HepG2 (cell line): ENCODE results near the gene CEACAM3. TPM values are rescaled to one million over a fixed set of nuclear protein-coding genes. Genes with fewer than 3 reads are reported as not detected.

ENCODE experiments used
- BRD4 ChIP-seq: sonication (generic); formaldehyde crosslinking; IDR thresholded peaks from 2 replicates; pipeline ENCODE4 v1.4.0; 2020; ENCODE audit warnings: missing genetic modification reagents
- CBFB ChIP-seq: sonication (generic); formaldehyde crosslinking; IDR thresholded peaks from 2 replicates; pipeline ENCODE4 v1.4.0; 2020; ENCODE audit warnings: missing genetic modification reagents
- CENPBD1 ChIP-seq: sonication (generic); formaldehyde crosslinking; IDR thresholded peaks from 2 replicates; pipeline ENCODE4 v1.8.0; 2022; ENCODE audit warnings: missing genetic modification reagents, low read depth, mild to moderate bottlenecking, borderline replicate concordance
- CREB1 ChIP-seq, 2 experiments: fragments of 450-650 bp in 1 of 2; IDR thresholded peaks; 2 replicates each; pipeline ENCODE4 v1.6.1; 2016 to 2017; ENCODE audit warnings: control low read depth in 1 of 2, mild to moderate bottlenecking in 1 of 2, missing compliant biosample characterization in 1 of 2, missing genetic modification characterization in 1 of 2
- FLYWCH1 ChIP-seq: sonication (generic); formaldehyde crosslinking; IDR thresholded peaks from 2 replicates; pipeline ENCODE4 v1.8.1; 2023; ENCODE audit warnings: mild to moderate bottlenecking, missing genetic modification reagents
- GMEB2 ChIP-seq: IDR thresholded peaks from 2 replicates; pipeline ENCODE4 v1.6.1; 2016; ENCODE audit warnings: missing biosample characterization, missing genetic modification reagents, low read depth
- HES4 ChIP-seq: sonication (generic); formaldehyde crosslinking; IDR thresholded peaks from 2 replicates; pipeline ENCODE4 v1.9.0; 2021; ENCODE audit warnings: mild to moderate bottlenecking, missing genetic modification reagents, borderline replicate concordance
- HNRNPLL ChIP-seq: fragments of 200-400 bp; formaldehyde crosslinking; IDR thresholded peaks from 2 replicates; pipeline ENCODE4 v1.6.1; 2017; ENCODE audit warnings: mild to moderate bottlenecking, low read depth, low read length; ENCODE audit not compliant: poor library complexity, severe bottlenecking
- HOXA3 ChIP-seq: sonication (generic); formaldehyde crosslinking; IDR thresholded peaks from 2 replicates; pipeline ENCODE4 v1.5.0; 2020; ENCODE audit warnings: missing genetic modification reagents
- MBNL3 ChIP-seq: fragments of 250-450 bp; sonication (Bioruptor Pico); conservative IDR thresholded peaks from 2 replicates; pipeline ENCODE4 v1.8.0; 2022; ENCODE audit warnings: mild to moderate bottlenecking, inconsistent platforms
- NCOA1 ChIP-seq: sonication (generic); formaldehyde crosslinking; IDR thresholded peaks from 2 replicates; pipeline ENCODE4 v1.9.0; 2021; ENCODE audit warnings: missing genetic modification reagents
- NR2F1 ChIP-seq, 2 experiments: fragments of 450-650 bp in 1 of 2; formaldehyde crosslinking in 1 of 2; IDR thresholded peaks; 2 replicates each; pipeline versions ENCODE4 v1.5.0 to v1.6.1; 2016 to 2020; ENCODE audit warnings: mild to moderate bottlenecking in 1 of 2, missing compliant biosample characterization in 1 of 2, missing genetic modification reagents in 1 of 2, moderate library complexity in 1 of 2
- POLR2A ChIP-seq, 2 experiments: IDR thresholded peaks; 2 replicates each; pipeline ENCODE4 v1.6.1; 2011; ENCODE audit warnings: low read depth in 2 of 2, low read length in 2 of 2, mild to moderate bottlenecking in 1 of 2, moderate library complexity in 1 of 2; ENCODE audit not compliant: insufficient read depth in 1 of 2
- PRDM15 ChIP-seq: sonication (generic); formaldehyde crosslinking; IDR thresholded peaks from 2 replicates; pipeline ENCODE4 v1.4.0; 2020; ENCODE audit warnings: missing genetic modification reagents
- SATB2 ChIP-seq: sonication (generic); formaldehyde crosslinking; IDR thresholded peaks from 2 replicates; pipeline ENCODE4 v1.5.0; 2020; ENCODE audit warnings: missing genetic modification reagents
- TCF7 ChIP-seq: sonication (generic); IDR thresholded peaks from 2 replicates; pipeline ENCODE4 v1.6.1; 2016; ENCODE audit warnings: antibody characterized with exemption, low read depth
- ZBTB42 ChIP-seq: sonication (generic); formaldehyde crosslinking; IDR thresholded peaks from 2 replicates; pipeline ENCODE4 v1.5.0; 2020; ENCODE audit warnings: mild to moderate bottlenecking, missing genetic modification reagents
- ZNF33B ChIP-seq: sonication (generic); formaldehyde crosslinking; IDR thresholded peaks from 2 replicates; pipeline ENCODE4 v1.5.1; 2020; ENCODE audit warnings: mild to moderate bottlenecking, missing genetic modification reagents
- ZNF343 ChIP-seq: sonication (generic); formaldehyde crosslinking; IDR thresholded peaks from 2 replicates; pipeline ENCODE4 v1.4.0; 2020; ENCODE audit warnings: mild to moderate bottlenecking, missing genetic modification reagents
- ZNF737 ChIP-seq: sonication (generic); formaldehyde crosslinking; IDR thresholded peaks from 2 replicates; pipeline ENCODE4 v1.5.0; 2020; ENCODE audit warnings: missing genetic modification reagents, mild to moderate bottlenecking, borderline replicate concordance
- polyA plus RNA-seq, 8 experiments: library from polyadenylated mRNA; depleted of rRNA in 3 of 8; stranded (reverse) in 7 of 8; unstranded in 1 of 8; fragments of >200 nt; fragmentation: Illumina TruSeq in 4 of 8; extraction: Trizol in 4 of 8; gene quantifications; 2 replicates each; pipeline versions ENCODE4 v1.2.1 to v1.2.3, GENCODE V29; 2011 to 2016; ENCODE audit warnings: low read depth in 4 of 8, missing spikeins in 1 of 8, mixed read lengths in 1 of 8; ENCODE audit not compliant: insufficient read depth in 1 of 8
- total RNA-seq, 5 experiments: library from RNA; depleted of rRNA; stranded (reverse); fragments of >200 nt; fragmentation: Illumina TruSeq; extraction: Trizol; gene quantifications; 2 replicates each; pipeline ENCODE4 v1.2.3, GENCODE V29; 2016; ENCODE audit warnings: low read depth in 1 of 5
- TF ChIP-seq, protein P1 (sequence below): sonication (generic); formaldehyde crosslinking; IDR thresholded peaks from 2 replicates; pipeline ENCODE4 v1.4.0; 2020; ENCODE audit warnings: missing genetic modification reagents, borderline replicate concordance
- TF ChIP-seq, protein P2 (sequence below): sonication (generic); IDR thresholded peaks from 2 replicates; pipeline ENCODE4 v1.6.1; 2016; ENCODE audit warnings: low read depth, borderline replicate concordance

CEACAM3 gene
- total and polyA plus RNA-seq, 2 of the 13 experiments (the other 11 are each of a cell fraction or from before 2014, with no cell fraction given): not detected

DNA sequence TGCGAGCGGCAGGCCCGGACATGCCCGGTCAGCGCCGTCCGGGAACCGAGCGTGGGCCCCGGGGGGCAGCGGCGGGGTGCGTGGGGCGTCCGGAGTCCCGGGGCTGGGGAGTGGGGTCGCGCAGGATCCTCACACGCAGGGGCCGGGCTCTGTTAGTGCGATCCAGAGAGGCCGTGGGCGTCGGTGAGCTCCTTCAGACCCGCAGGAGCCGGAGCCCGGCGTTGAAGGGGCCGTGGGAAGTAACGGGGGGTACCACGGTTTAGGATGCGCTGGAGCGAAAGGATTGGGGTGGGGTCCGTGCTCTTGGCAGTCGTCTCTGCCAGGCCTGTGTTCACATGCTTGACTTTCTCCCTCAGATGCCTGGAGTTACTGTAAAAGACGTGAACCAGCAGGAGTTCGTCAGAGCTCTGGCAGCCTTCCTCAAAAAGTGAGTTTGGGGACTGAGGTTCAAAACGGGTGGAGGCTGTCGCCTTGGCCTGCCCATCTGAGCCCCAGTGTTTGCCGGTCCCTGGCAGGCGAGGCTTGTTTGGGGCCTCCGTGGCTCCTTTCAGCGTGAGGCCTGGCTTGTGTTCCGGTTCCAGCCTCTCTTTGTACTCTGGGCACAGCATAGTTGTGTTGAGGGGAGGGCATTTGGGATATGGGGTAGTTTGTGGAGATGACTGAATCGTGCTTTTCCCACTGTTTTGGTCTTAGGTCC lies 64.2 kb downstream of the CEACAM3 start (continued):
- TF ChIP-seq FLYWCH1 (CRISPR knock-in tag): no peak
- no peak for TF ChIP-seq CREB1 (IDR thresholded peaks at IDR 0.05)
- no peak for TF ChIP-seq CREB1 (CRISPR knock-in tag; IDR thresholded peaks at IDR 0.05)
- TF ChIP-seq CENPBD1 (CRISPR knock-in tag): no peak
- no peak for TF ChIP-seq MBNL3 (CRISPR knock-in tag)
- TF ChIP-seq TCF7: no peak
- TF ChIP-seq PRDM15 (CRISPR knock-in tag): no peak
- no peak for TF ChIP-seq CBFB (CRISPR knock-in tag)
- no peak for TF ChIP-seq ZNF737 (CRISPR knock-in tag)
- TF ChIP-seq GMEB2: no peak
- TF ChIP-seq HES4 (CRISPR knock-in tag): no peak
- TF ChIP-seq, protein P1, sequence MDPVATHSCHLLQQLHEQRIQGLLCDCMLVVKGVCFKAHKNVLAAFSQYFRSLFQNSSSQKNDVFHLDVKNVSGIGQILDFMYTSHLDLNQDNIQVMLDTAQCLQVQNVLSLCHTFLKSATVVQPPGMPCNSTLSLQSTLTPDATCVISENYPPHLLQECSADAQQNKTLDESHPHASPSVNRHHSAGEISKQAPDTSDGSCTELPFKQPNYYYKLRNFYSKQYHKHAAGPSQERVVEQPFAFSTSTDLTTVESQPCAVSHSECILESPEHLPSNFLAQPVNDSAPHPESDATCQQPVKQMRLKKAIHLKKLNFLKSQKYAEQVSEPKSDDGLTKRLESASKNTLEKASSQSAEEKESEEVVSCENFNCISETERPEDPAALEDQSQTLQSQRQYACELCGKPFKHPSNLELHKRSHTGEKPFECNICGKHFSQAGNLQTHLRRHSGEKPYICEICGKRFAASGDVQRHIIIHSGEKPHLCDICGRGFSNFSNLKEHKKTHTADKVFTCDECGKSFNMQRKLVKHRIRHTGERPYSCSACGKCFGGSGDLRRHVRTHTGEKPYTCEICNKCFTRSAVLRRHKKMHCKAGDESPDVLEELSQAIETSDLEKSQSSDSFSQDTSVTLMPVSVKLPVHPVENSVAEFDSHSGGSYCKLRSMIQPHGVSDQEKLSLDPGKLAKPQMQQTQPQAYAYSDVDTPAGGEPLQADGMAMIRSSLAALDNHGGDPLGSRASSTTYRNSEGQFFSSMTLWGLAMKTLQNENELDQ (CRISPR knock-in tag): no peak
- TF ChIP-seq, protein P2, sequence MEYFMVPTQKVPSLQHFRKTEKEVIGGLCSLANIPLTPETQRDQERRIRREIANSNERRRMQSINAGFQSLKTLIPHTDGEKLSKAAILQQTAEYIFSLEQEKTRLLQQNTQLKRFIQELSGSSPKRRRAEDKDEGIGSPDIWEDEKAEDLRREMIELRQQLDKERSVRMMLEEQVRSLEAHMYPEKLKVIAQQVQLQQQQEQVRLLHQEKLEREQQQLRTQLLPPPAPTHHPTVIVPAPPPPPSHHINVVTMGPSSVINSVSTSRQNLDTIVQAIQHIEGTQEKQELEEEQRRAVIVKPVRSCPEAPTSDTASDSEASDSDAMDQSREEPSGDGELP: no peak
- TF ChIP-seq ZBTB42: no peak
- no peak for TF ChIP-seq NR2F1 (CRISPR knock-in tag; IDR thresholded peaks at IDR 0.05)
- TF ChIP-seq NCOA1 (CRISPR knock-in tag): no peak
- TF ChIP-seq HNRNPLL: no peak
- no peak for TF ChIP-seq HOXA3 (CRISPR knock-in tag)
- no peak for TF ChIP-seq BRD4 (CRISPR knock-in tag)
- TF ChIP-seq SATB2 (CRISPR knock-in tag): no peak
- peak in 1 of 2 experiments; percentile 6; a peak in 1 of 4 replicates for TF ChIP-seq POLR2A (IDR thresholded peaks at IDR 0.05; ENCODE audit: insufficient read depth in 1 of 2, low read depth in 2 of 2, low read length in 2 of 2)
- TF ChIP-seq ZNF343 (CRISPR knock-in tag): no peak
- peak; percentile 51; the same call in 1 of the 2 replicates for TF ChIP-seq ZNF33B (CRISPR knock-in tag)
